ENCODE measurements around the gene SBF1.

- TF ChIP-seq CTCF (optimal IDR thresholded peaks at IDR 0.05 in 1 of 3, IDR thresholded peaks at IDR 0.05 in 1 of 3, conservative IDR thresholded peaks at IDR 0.05 in 1 of 3; ENCODE audit: extremely low read depth in 1 of 3, insufficient read depth in 2 of 3, low read length in 3 of 3) (no peak), EZH2 (IDR thresholded peaks at IDR 0.05; ENCODE audit: low read length) (no peak)
Observed at GRCh38 chr22:50417411-50418210, 57.2 kb downstream of the SBF1 start.

Data from keratinocyte (primary cell).